Skeletal muscle tissue (tissue), 4 donors: ENCODE results near the gene AGPAT3. TPM values are rescaled to one million over a fixed set of nuclear protein-coding genes. Genes with fewer than 3 reads are reported as not detected.

Experiments
- H3K27ac ChIP-seq: one replicate; pipeline ENCODE4 v1.7.0; 2013; ENCODE audit warnings: mild to moderate bottlenecking, low read depth, low read length, inconsistent platforms
- H3K27me3 ChIP-seq, 3 donors: one replicate each; pipeline ENCODE4 v1.7.0; 2013; ENCODE audit warnings: low read length in 3 of 3; ENCODE audit not compliant: control insufficient read depth in 3 of 3, insufficient read depth in 3 of 3
- H3K36me3 ChIP-seq, 3 donors: one replicate each; pipeline ENCODE4 v1.7.0; 2013; ENCODE audit warnings: low read length in 3 of 3; ENCODE audit not compliant: control insufficient read depth in 3 of 3, insufficient read depth in 3 of 3
- H3K4me1 ChIP-seq, 3 donors: one replicate each; pipeline ENCODE4 v1.7.0; 2013; ENCODE audit warnings: low read length in 3 of 3, mild to moderate bottlenecking in 3 of 3; ENCODE audit not compliant: control insufficient read depth in 3 of 3, insufficient read depth in 3 of 3
- H3K4me3 ChIP-seq, 3 donors: one replicate each; pipeline ENCODE4 v1.7.0; 2013; ENCODE audit warnings: low read length in 3 of 3
- H3K9ac ChIP-seq, 3 donors: one replicate each; pipeline ENCODE4 v1.7.0; 2013; ENCODE audit warnings: low read length in 3 of 3, mild to moderate bottlenecking in 3 of 3, moderate library complexity in 2 of 3, low read depth in 1 of 3
- H3K9me3 ChIP-seq, 3 donors: one replicate each; pipeline ENCODE4 v1.7.0; 2013; ENCODE audit warnings: low read length in 3 of 3; ENCODE audit not compliant: control insufficient read depth in 3 of 3
- total RNA-seq: library from RNA; depleted of rRNA; stranded (reverse); fragments of >200 nt; gene quantifications from one replicate; pipeline ENCODE4 v1.2.3, GENCODE V29; 2014
- donor health status: Osteomylitis.

AGPAT3 gene
- total RNA-seq, 1 donor from 2014 or later = 16.7 TPM

DNA sequence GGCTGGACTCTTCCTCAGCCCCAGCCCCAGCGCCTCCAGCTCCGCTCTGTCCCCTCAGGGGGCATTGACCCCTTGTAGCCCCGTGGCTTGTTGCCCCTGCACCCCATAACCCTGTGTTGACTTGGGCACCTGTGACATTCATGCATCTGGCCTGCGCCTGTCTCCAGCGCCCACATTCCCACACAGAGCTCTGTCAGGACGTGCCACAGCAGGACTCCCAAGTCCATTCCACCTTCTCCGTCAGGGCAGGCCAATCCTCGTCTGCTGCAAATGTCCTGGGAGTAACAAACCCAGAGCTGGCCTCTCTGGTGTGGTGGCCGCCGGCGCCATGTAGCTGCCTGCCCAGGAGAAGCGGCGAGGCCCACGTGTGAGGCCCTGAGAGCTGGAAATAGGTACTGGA, 60.6 kb downstream of the AGPAT3 start:
- H3K4me3 ChIP-seq = peak overlapping the region in 1 of 3 donors; percentile 12
- H3K4me1 ChIP-seq = peaks cover 62 to 89% (median 86%) of the 10 kb centered on the region in 3 donors
- H3K27ac ChIP-seq = peak overlapping the region; percentile 71
- no peaks in the 10 kb centered on the region for H3K9me3 ChIP-seq
- H3K9ac ChIP-seq = peak overlapping the region; percentile 21 to 79 (median 28)
- H3K36me3 ChIP-seq = peaks cover 0 to 7% (median 5%) of the 10 kb centered on the region in 3 donors
- H3K27me3 ChIP-seq = no peaks in the 10 kb centered on the region

DNA sequence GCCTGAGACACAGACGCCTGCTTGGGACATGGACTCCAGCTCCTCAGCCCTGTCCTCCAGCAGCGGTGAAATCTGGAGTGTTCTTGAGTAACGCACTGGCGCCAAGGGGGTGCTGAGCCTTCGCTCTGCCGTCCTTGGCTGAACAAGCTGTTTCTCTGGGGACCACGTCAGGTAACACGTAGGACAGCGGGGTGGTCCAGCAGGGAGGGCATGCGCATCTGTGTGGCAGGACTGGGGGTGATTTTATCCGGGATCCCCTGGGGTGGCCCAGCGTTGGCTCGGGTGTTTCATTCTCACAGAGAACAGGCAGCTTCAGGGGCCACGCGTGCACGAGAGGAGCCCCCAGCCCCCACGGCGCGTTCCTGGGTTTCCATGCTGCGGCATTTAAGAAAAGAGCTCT, 61.2 kb downstream of the AGPAT3 start:
- H3K27ac ChIP-seq = peak overlapping the region; percentile 71
- peaks cover 61 to 90% (median 82%) of the 10 kb centered on the region in 3 donors for H3K4me1 ChIP-seq
- peak overlapping the region in 2 of 3 donors; percentile 12 to 45 for H3K4me3 ChIP-seq
- H3K9me3 ChIP-seq = no peaks in the 10 kb centered on the region
- no peaks in the 10 kb centered on the region for H3K27me3 ChIP-seq
- peaks cover 0 to 7% (median 5%) of the 10 kb centered on the region in 3 donors for H3K36me3 ChIP-seq
- peak overlapping the region in 2 of 3 donors; percentile 28 to 79 for H3K9ac ChIP-seq

DNA sequence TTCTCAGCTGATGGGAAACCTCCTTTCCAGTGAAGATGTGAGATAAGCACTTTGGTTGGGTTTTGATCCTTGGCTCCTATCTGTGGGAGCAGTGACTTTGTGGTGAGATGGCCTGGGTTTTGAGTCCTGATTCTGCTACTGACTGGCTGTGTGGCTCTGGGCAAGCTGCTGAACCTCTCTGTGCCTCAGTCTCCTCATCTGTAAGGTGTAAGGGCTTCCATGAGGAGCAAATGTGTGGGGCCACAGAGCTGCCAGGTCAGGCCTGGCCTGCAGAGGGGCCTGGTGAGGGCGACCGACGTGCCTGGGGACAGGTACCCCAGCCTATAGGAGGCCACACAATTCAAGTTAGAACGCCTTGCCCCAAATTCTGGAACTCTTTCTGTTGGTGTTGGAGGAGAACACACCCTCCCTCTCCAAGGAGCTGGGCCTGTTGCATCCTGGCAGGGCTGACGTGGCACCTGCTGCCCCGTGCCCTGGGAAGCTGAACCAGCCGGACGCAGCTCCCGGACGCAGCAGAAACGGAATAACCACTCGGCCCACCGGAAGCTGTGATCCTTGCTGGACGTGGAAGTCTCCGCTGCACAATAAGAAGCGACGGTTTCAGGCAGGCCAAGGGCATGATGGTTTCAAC, 62.7 kb downstream of the AGPAT3 start:
- H3K36me3 ChIP-seq = peaks cover 0 to 7% (median 5%) of the 10 kb centered on the region in 3 donors
- H3K9ac ChIP-seq = peak overlapping the region in 2 of 3 donors; percentile 80 to 88
- peak overlapping the region; percentile 96 for H3K27ac ChIP-seq
- no peaks in the 10 kb centered on the region for H3K27me3 ChIP-seq
- peaks cover 52 to 79% (median 74%) of the 10 kb centered on the region in 3 donors for H3K4me1 ChIP-seq
- no peaks in the 10 kb centered on the region for H3K9me3 ChIP-seq
- peak overlapping the region in 1 of 3 donors; percentile 27 for H3K4me3 ChIP-seq

GRCh38 chr21:43928222-43929125, 63.5 kb downstream of the AGPAT3 start:
- Histone ChIP-seq H3K36me3 (peaks cover 0 to 7% (median 5%) of the 10 kb centered on the region in 3 donors), H3K9ac (peak overlapping the region; percentile 66 to 88 (median 80)), H3K27ac (peak overlapping the region; percentile 96), H3K27me3 (no peaks in the 10 kb centered on the region), H3K9me3 (no peaks in the 10 kb centered on the region), H3K4me1 (peaks cover 46 to 78% (median 73%) of the 10 kb centered on the region in 3 donors), H3K4me3 (peak overlapping the region in 2 of 3 donors; percentile 35 to 61)

DNA sequence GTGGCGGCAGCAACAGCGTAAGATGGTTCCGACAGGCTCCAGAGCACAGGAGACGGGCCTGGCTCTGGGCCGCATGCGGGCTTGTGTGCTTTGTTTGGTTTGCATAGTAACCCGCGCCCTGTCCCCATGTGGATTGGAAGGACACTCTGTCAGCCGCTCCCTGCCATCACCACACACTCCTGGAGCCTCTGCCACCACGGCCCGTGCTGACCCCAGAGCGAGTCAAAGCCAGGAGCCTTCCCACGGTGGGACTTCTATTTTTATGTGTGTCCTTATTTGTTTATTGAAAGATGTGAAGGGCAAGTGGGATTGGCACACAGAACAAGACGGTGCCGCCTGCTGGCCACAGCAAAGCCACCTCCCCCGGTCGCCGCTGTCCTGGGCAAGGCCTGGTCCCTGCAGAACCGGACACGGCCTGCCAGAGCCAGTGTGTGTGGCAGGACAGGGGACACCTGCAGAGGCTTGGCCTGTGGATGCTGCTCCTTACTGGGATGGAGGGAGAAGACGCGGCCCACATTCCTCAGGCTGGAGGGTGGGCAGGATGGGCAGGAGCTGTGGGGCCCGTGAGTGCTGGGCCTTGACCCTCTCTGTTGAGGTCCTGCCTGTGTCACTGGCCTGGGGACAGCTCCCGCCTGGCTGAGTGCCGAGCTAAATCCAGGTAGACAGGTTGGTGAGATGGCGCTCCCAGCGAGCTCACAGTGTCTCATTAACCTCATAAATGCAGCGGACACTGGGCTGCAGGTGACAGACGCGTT, 64.4 kb downstream of the AGPAT3 start:
- Histone ChIP-seq H3K4me1 (peaks cover 40 to 75% (median 71%) of the 10 kb centered on the region in 3 donors), H3K27me3 (no peaks in the 10 kb centered on the region), H3K9me3 (no peaks in the 10 kb centered on the region), H3K27ac (peak overlapping the region; percentile 96), H3K36me3 (peaks cover 0 to 7% (median 5%) of the 10 kb centered on the region in 3 donors), H3K9ac (peak overlapping the region; percentile 66 to 88 (median 80)), H3K4me3 (peak overlapping the region in 2 of 3 donors; percentile 35 to 61)

GRCh38 chr21:43930074-43930847, 65.2 kb downstream of the AGPAT3 start:
- Histone ChIP-seq H3K4me1 (peaks cover 31 to 72% (median 70%) of the 10 kb centered on the region in 3 donors), H3K9ac (peak overlapping the region in 2 of 3 donors; percentile 45 to 83), H3K27me3 (no peaks in the 10 kb centered on the region), H3K4me3 (peak overlapping the region in 2 of 3 donors; percentile 29 to 52), H3K9me3 (no peaks in the 10 kb centered on the region), H3K36me3 (peaks cover 4 to 5% (median 5%) of the 10 kb centered on the region in 3 donors), H3K27ac (peak overlapping the region; percentile 96)

DNA sequence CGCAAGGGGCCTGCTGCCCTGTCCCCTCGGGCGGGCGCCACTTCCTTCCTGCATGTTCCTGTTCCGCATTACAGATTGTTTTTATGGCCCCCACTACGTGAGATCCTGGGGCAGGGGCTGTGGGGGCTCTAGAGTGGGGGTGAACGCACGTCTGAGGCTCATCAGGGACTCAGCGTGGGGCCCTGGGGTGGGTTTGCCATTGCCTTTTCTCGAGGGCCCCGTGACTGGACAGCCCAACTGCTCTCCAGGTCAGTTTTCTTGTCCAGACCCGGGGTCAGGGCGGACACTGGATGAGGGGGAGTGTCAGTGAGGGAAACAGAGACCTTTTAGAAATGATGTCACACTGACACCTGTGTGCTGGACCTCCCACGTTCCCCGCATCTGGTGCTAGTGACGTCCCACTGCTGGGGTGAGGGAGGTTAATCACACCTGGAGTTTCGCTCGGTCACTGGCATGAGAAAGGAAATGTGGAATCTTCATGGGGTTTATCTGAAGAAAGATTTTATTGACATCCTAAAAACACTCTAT, 65.9 kb downstream of the AGPAT3 start:
- Histone ChIP-seq H3K27me3 (no peaks in the 10 kb centered on the region), H3K27ac (peak overlapping the region; percentile 96), H3K9me3 (no peaks in the 10 kb centered on the region), H3K4me3 (no peak overlapping the region), H3K4me1 (peaks cover 29 to 70% (median 69%) of the 10 kb centered on the region in 3 donors), H3K9ac (peak overlapping the region in 1 of 3 donors; percentile 62), H3K36me3 (peaks cover 4 to 5% (median 5%) of the 10 kb centered on the region in 3 donors)

DNA sequence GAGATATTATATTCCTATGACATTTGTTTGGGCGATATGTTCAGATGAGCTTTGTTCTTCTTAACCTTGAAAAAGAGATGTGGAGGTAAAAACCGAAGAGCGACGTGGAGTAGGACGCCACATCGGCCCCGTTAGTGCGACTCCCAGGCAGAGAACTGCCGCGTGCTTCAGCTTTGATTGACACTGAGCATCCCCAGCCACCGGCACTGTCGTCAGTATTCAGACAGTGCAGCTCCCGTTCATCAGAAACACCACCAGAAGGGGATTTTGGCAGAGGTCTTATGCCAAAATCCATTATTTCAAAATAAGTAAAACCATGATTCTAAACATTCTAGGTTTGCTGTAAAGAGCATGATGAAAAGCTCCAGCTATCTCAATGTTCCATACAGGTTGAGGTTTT, 66.5 kb downstream of the AGPAT3 start:
- Histone ChIP-seq H3K9ac (no peak overlapping the region), H3K36me3 (peaks cover 2 to 5% (median 5%) of the 10 kb centered on the region in 3 donors), H3K27me3 (no peaks in the 10 kb centered on the region), H3K9me3 (no peaks in the 10 kb centered on the region), H3K4me3 (no peak overlapping the region), H3K4me1 (peaks cover 35 to 71% (median 70%) of the 10 kb centered on the region in 3 donors), H3K27ac (no peak overlapping the region)

DNA sequence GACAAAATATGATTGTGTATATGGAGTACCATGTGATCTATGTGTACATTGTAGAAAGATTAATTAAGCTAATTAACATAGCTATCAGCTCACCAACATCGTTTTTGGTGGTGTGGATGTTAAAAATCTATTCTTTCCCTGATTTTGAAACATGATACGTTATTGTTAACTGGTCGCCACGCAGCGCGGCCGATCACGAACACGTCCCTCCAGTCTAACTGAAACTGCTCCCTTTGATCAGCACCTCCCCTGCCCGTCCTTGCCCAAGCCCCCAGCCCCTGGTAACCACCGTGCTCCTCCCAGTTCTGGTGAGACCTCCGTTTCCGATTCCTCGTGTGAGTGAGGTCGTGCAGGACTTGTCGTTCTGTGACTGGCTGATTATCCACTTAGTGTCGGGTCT, 67.0 kb downstream of the AGPAT3 start:
- Histone ChIP-seq H3K27me3 (no peaks in the 10 kb centered on the region), H3K36me3 (peaks cover 2 to 5% (median 5%) of the 10 kb centered on the region in 3 donors), H3K27ac (no peak overlapping the region), H3K9me3 (no peaks in the 10 kb centered on the region), H3K4me1 (peaks cover 39 to 76% (median 75%) of the 10 kb centered on the region in 3 donors), H3K9ac (no peak overlapping the region), H3K4me3 (no peak overlapping the region)
